ENCODE results near the gene TPPP.
"Not testable (repeated sequence)": the region's sequence is repeated elsewhere in the genome, so short reads cannot be mapped to it uniquely, and the experiment has no call there.

DNA sequence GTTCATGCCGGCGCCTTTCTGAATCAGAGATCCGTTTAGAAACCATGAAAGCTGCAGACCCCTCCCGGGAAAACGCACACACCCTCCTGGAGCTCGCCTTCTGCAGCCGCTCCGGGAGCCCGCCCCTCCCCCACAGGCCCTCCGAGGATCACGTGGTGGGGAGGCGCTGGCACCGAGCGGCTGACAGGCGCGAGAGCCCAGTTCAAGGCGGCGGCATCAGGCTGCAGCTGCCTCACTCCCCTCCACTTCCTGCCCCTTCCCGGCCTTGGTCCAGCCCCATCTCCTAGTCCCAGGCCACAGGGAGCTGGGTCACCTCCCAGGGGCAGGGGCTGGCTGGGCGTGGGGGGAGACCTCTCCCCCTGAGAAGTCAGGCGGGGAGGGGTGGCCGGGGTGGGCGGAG, 2.1 kb downstream of the TPPP start:
- TF ChIP-seq, protein P1, sequence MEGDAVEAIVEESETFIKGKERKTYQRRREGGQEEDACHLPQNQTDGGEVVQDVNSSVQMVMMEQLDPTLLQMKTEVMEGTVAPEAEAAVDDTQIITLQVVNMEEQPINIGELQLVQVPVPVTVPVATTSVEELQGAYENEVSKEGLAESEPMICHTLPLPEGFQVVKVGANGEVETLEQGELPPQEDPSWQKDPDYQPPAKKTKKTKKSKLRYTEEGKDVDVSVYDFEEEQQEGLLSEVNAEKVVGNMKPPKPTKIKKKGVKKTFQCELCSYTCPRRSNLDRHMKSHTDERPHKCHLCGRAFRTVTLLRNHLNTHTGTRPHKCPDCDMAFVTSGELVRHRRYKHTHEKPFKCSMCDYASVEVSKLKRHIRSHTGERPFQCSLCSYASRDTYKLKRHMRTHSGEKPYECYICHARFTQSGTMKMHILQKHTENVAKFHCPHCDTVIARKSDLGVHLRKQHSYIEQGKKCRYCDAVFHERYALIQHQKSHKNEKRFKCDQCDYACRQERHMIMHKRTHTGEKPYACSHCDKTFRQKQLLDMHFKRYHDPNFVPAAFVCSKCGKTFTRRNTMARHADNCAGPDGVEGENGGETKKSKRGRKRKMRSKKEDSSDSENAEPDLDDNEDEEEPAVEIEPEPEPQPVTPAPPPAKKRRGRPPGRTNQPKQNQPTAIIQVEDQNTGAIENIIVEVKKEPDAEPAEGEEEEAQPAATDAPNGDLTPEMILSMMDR (optimal IDR thresholded peaks at IDR 0.05 in 1 of 3, IDR thresholded peaks at IDR 0.05 in 1 of 3, conservative IDR thresholded peaks at IDR 0.05 in 1 of 3; ENCODE audit: extremely low read depth in 1 of 3, insufficient read depth in 2 of 3, low read length in 3 of 3): not testable (repeated sequence)
- not testable (repeated sequence) for TF ChIP-seq EZH2 (IDR thresholded peaks at IDR 0.05; ENCODE audit: low read length)

Data from keratinocyte (primary cell).